Colon (tissue), 2 donors: ENCODE data around the gene PRKCZ.

ENCODE experiments used
- FAIRE-seq: peaks from 2 replicates; lab custom pipeline; 2012; peaks lifted over from hg19 to GRCh38; lab: Jason Lieb, UNC
- donor health status: control.
- donor health status: control.

PRKCZ gene

DNA sequence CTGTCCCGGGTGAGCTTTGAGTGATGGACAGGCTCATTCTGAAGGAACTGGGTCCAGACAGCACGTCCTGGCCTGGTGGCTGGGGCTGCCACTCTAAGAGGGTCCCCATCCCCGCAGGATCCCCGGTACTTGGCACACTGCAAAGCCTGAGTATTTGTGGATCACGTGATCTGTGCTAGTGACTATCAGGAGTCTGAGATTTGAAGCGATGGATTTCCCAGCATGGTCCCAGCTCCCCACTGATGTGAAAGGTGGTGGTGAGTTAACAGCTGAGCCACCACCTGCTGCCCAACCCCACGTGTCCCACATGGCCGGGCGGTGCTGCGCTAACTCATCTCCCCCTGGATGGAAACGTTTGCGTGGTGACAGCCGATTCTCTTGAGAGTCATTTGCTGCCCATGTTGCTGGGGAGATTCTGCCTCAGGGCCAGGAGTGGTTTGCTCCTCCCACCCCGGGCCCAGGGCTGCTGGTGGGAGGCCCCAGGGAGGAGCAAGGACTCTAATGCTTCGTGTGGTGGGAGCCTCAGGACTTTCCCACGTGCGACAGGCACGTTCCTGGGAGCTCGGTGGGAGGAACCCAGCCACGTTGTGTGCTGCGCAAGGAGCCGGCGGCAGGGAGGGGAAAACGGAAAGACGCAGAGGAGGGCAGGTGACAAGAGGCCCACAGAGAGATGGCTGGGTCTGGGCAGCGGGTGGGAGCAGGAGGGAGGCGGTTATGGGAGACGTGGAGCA lies 129.2 kb downstream of the PRKCZ start:
- no peak for FAIRE-seq

DNA sequence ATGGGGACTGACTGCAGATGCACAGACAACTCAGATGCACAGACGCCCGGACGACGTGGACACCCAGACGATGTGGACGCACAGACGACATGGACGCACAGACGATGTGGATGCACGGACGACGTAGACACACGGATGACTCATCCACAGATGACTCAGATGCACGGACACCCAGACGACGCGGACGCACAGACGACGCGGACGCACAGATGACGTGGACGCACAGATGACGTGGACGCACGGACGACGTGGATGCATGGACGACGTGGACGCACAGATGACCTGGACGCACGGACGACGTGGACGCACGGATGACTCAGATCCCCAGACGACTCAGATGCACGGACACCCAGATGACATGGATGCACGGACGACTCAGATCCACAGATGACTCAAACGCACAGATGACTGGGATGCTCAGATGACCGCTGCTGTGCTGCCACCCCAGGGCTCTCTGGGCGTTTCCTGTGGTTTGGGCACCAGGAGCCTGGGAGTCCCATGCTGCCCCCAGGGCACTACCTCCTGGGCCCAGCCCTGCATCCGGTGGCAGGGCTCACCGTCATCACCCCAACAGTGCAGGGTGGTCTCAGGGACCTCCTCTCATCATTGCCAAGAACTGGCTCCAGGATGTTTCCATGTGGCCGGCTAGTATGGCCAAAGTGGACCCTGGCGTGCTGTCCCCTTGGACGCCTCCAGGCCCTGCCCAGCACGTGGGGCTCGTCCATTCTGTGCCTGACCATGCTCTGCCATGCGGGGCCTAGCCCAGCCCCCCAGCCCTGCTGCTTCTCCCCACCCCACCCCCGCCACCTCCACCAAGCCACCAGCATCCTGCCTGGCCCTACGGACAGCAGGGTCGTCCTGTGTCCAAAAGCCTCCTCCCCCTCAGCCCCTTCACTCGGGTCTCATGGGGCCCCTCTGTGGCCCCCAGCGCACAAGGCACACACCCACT lies 130.4 kb downstream of the PRKCZ start:
- no peak for FAIRE-seq

DNA sequence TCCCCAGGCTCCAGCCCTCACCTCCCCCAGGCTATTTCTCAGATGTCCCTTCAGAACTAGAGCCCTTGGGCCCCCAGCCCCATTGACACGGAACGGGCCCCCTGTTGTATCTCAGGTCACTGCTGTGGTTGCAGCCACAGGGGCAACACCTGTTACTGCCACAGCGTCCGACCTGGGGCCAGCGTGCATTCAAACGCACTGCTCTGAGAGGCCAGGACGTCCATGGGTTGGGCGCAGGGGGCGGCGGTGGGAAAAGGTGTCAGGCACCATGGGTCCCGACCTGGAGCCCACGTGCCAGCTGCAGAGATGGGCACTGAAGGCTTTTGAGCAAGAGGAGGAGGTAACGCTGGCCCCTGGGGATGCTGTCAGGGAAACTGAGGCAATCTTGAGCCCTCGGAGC lies 131.1 kb downstream of the PRKCZ start:
- no peak for FAIRE-seq

DNA sequence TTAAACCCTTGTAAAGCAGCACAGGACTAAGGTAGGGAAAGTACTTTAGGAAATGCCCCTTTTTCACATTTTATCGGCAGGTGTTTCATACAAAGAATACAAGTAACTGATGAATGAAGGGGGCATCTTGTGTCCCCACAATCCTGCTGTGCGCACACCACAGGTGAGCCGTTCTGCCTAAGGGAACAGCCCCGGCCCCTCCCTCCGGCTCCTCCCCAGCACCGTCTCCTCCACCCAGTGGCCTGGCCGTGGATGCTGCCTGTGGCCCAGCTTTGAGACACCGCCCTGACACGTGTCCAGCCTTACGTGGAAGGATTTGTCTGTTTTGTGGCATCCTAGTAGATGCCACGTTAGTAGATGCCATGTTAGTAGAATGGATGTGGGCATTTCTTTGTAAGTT lies 131.5 kb downstream of the PRKCZ start:
- FAIRE-seq, result no peak

DNA sequence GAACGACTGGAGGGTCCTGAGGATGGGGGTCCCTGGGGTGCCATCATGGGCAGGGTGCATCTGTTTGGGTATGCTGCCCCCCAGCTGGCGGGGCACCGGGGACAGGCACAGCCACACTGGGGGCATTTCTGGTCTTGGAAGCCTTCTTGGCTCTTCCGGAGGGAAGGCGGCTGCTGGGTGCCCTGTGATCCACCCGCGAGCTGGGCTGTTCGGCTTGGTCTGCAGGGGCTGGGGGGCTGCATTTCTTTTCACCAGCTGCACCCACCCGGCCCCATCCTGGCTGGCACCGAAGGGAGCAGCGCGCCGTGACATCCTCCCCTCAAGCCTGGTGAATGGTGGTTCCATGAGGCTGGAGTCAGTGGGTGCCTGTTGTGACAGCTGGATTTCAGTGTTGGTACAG lies 132.2 kb downstream of the PRKCZ start:
- no peak for FAIRE-seq

DNA sequence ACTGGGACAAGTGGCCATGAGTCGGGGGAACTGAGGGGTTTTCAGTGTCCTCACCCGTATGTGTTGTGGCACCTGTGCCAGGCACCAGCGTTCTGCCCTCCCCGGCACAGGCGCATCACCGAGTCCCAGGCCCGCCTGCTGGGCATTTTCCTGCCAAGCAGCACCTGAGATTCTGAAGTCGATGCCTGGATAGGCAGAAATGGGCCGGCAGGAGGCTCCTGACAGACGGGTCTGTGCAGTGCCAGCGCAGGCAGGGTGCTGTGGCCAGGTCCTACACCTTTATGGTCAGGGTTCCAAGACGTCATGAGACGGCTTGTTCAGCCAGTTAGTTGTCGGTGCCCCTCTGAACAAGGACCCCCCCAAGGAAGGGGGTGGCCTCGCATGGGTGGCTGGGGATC lies 133.7 kb downstream of the PRKCZ start:
- FAIRE-seq, result no peak

DNA sequence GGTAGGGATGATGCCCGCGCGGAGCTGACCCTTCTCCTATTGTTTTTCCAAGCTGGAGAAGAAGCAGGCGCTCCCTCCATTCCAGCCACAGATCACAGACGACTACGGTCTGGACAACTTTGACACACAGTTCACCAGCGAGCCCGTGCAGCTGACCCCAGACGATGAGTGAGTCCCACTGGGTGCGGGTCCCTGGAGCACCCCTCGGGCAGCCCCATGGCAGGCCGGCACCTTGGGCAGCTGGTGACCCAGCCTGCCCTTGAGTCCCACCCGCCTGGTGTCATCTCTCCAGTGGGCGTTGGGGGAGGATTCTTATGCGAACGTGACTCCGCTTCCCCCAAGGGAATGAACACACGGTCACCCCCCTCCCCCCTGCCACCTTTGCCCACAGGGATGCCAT lies 134.3 kb downstream of the PRKCZ start:
- no peak for FAIRE-seq

DNA sequence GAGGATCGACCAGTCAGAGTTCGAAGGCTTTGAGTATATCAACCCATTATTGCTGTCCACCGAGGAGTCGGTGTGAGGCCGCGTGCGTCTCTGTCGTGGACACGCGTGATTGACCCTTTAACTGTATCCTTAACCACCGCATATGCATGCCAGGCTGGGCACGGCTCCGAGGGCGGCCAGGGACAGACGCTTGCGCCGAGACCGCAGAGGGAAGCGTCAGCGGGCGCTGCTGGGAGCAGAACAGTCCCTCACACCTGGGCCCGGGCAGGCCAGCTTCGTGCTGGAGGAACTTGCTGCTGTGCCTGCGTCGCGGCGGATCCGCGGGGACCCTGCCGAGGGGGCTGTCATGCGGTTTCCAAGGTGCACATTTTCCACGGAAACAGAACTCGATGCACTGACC lies 134.7 kb downstream of the PRKCZ start:
- no peak for FAIRE-seq

DNA sequence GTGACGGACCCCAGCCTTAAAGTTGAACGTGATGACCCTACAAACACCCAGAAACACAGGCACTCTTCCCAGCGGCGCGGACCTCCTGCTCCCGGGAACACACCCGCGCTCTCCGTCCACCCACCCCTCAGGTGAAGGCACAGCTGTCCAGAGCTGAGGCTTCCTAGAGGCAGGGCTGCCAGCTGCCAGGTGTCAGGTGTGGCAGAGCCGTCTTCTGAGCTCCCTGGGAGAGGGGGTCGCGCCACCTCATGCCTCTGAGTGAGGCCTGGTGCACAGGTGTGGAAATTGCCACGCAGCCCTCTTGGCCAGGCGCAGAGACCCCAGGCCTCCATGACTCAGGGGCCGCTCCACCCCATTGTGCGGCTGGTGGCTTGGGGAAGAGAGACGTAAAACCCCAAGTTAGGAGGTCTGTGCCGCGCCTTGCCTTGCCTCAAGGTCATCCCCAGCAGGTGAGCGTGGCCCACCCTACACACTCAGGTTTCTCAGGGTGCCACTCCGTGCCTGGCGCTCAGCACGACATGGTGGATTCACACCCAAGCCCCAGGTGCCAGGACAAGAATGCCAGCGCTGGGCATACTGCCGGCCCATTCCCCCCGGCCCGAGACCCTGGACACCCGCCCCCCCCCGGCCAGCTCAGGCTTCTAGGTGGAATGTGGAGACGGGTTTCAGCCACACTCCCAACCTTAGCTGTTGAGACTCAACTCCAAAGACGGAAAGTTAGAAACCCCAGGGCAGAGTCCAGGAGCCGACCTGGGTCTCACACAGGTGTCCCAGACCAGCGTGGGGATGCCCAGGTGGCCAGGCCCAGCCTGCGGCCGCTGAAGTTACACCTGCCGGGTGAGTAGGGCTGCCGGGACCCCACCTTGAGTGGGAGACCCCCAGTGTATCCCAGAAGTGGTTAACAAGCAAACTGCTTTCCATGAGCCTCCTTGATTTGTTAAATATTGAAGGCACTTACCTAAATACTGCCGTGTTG lies 136.0 kb downstream of the PRKCZ start:
- no peak for FAIRE-seq

DNA sequence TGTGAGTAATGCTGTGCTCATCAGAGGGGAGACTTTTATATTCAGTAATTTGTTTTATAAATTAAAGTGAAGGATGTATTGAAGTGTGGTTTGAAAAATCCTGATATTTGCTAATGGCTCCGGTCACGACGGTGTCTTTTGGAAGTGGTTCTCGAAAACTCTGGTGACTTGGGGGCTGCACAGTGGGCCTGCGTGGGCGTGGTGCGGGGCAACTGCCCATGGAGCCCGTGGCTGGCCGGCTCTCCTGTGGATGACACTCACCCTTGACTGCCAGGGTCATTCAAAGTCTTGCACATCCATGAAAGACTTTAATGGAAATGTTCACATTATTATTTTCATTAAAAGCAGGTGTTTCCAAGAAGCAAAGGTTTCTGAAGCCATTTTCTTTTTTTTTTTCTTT lies 136.7 kb downstream of the PRKCZ start:
- no peak for FAIRE-seq

DNA sequence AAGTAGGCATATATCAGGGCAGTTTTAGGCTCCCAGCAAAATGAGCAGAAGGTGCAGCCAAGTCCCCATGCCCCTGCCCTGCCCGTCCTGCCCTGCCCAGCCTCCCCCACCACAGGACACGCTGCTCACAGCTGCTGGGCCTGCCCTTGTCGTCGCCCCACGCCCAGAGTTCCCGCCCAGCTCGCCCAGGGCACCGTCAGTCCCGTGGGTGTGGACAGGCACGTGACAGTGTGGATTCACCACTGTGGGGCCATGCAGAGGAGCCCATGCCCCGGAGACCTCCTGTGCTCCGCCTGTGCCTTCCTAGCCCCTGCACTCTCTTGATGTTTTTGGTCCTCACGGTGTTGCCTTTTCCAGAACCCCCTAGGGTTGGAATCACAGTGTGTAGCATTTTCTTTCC lies 137.4 kb downstream of the PRKCZ start:
- no peak for FAIRE-seq

DNA sequence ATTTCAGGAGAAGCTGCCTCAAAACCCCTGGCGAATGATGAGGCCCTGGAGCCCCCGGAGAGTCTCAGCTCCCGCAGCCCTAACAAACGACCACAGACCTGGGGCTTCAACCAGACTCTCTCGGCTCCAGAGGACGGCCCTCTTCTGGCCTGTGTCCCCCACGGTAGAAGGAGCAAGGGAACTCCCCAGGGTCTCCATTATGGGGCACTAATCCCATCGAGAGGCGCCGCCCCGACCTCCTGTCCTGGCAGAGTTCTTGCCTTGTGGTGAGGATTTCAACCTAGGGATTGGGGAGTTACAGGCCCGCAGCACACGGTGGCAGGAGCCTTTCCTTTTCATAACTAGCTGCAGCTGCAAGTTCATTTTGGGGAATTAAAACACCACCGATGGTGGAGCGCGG lies 138.1 kb downstream of the PRKCZ start:
- no peak for FAIRE-seq

DNA sequence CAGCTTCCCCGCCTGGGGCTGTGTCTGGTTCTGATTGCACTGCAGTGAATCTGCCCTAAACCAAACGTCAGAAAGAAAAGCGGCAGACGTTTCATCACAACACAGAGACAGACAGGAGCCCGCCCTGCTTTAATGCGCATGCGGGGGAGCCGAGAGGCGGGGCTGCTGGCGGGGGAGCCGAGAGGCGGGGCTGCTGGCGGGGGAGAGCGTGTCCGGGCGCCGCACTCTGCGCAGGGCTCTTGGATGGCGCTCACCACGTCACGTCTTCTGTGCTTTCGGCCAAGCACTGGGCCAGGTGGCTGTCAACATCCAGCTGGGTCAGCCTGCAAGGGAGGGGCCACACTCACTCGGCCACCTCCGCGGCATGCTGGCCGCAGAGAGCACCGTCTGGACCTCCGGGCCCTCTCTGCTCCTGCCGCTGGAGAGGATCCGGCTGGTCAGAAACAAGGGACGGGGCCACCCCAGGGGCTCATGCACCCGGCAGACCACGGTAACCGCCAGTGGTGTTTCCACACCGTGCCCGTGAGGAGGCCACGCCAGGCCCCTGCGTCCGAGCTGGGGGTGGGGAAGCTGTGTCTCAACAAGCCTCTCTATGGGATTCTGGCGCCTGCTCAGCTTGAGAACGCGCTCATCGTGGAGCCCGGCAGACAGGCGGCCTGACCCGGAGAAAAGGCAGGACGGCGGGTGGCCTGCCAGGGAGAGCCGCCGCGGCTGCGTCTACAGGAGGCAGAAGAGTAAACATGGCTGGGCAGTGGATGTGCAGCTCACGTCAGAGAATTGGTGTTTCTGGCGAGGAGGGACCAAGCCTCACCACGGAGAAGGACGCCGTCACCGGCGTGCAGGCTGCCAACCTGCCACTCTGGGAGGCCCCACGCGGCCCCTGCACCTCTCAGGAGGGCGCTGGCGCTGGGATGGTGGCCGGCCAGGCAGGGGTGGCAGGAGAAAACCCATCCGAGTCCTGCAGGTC lies 139.5 kb downstream of the PRKCZ start:
- FAIRE-seq, result peak; percentile 38

DNA sequence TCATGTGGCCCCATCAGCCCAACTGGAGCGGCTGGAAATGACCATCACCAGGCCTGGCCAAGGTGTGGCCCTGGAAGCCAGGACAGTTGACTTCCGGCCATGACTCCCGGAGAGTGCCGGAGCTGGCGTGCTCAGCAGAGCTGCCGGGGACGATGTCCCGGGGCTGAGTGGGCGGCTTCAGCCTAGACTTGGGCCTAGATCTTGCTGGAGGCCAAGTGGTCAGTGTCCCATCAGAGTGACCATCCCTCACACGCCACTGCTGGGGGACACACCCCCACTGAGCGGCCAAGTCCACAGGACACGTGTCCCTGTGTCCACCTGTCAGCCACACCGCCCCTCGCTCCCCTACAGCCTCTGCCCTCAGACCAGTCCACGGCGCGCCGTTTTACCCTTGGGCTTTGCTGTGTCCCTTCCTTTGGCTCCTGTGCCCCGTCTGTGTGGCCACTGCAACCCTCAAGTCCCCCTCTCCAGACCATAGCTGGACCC lies 140.3 kb downstream of the PRKCZ start:
- no peak for FAIRE-seq

DNA sequence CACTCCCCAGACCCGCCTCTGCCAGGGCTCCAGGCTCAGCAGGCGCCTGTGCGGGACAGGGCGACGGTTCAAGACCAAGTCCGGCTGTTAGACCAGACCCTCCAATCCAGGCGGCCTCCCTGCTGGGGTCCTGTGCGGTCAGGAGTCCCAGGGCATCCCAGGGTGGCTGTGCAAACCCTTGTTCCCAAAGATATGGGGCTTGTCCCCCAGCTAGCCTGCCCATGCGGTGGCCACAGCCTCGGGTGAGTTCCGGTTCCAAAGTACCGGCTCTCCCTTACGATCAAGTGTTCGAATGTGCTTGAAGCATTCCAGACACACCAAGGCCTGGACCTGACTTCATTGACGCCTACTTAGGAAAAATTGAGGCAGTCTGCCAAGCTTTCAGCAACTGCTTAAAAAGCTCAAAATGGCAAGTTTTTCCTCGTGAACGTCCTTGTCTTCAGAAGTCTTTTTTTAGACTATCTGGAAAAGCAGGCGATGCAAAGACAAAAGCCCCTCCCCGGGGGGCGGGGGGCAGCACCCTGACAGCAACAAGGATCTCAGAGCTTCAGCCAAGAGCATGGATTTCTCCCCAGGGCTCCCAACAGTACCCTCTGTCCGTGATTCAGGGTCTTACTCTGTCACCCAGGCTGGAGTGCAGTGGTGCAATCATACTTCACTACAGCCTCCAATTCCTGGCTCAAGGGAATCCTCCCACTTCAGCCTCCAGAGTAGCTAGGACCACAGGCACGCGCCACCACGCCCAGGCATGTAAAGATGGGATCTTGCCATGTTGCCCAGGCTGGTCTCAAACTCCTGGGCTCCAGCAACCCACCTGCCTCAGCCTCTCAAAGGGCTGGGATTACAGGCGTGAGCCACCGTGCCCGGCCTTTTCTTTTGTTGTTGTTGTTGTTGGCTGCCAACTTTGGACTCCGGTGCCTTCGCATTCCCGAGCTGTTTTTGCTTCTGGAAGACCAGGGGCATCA lies 142.1 kb downstream of the PRKCZ start:
- no peak for FAIRE-seq

DNA sequence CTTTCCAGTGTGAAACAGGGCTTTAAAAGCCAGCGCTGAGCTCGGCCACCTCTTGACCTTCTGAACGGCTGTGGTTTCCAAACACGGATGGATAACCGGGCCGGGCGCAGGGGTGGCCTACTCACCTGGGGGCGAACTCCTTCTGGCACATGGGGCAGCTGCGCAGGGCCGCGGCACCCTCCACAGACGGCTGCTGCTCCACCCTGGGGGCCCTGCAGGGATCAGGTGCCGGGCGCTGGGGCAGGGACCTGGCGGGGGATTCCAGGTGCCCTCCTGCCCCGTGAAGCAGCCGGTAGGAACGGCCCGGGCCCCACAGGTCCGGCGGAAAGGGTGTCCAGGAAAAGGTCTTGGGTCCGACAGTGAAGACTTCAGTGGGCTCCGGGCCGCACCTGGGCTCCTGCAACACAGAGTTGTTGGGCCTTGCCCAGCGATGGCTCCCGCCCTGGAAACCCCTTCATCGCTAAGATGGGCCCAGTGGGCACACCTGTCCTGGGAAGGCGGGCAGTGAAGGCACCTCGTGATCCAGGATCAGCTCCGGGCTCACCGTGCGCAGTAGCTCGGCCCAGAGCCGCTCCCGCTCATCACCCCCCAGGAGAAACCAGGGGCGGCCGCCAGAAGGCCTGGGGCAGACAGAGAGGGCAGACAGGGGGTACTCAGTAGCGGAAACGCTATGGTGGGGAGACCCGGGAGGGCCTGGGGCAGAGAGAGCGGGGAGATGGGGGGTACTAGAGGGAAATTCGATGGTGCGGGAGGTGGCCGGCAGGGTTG lies 143.5 kb downstream of the PRKCZ start:
- no peak for FAIRE-seq

DNA sequence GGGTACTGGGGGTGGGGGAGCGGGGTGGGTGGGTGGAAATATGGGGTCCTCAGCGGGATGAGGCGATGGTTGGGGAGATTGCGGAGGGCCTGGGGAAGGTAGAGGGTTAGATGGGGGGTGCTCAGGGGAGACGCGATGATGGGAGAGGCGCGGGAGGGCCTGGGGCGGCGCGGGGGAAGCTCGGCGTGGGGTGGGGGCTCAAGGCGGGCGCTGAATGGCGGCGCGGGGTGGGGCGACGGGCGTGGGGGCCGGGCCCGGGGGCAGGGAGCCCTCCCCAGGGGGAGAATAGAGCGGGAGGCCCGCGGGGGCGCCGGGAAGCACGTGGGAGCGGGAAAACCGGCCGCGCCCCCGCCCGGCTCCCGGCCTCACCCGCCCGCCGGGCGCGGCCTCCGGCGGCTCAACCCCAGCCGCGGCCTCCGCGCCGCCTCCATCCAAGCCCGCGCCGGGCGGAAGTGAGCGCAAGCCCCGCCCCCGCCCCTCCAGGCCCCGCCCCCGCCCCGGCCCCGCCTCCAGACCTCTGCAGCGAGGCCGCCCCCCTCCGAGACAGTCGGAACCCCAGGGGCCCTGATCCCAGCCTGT lies 144.2 kb downstream of the PRKCZ start, which contains the start of gene FAAP20:
Gene FAAP20 (minus strand): TSS at position 454 of the 579 bp plus-strand sequence. CDS start 23 bp downstream, at position 431.
- FAIRE-seq, result no peak

DNA sequence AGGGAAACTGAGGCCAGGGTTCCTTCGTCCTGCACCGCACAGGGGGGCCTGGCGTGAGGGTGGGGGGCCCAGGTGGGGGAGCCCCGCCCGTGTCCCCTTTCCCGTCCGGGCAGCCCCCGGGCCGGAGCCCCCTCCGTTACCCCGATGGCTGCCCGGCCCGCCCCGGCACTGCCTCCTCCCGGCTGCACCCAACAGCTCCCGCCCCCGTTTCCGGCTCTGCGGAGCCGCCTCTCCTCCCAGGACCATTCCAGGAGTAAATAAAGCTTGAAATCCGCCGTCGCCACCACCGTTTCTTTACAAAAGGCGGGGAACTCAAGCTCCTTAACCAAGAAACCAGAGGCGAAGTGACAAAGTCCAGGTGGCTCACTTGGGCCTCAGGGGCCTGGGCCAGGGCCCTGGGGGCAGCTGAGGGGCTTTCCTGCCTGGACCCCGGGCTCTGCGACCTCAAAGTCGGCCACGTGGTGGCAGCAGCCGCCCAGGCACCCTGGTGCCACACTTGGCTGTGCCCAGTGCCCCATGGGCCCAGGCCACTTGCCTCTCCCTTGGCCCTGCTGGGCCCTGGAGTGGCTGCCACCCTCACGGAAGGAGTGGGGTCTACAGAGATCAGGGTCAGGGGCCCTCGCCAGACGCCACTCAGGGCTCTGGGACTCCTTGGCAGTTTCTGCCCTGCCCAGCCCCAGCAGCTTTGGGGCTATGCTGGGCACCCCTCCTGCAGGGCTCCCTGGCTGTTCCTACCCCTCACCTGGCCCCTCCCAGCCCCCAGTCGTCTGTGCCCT lies 144.9 kb downstream of the PRKCZ start:
- no peak for FAIRE-seq
